H9 (cell line): ENCODE measurements around the gene NCF2. TPM values are rescaled to one million over a fixed set of nuclear protein-coding genes. Genes with fewer than 3 reads are reported as not detected.

ENCODE experiments used
- DNase-seq: peaks from one replicate; pipeline ENCODE4 v3.0.0-alpha.2; 2017
- H2AFZ ChIP-seq: one replicate; pipeline ENCODE4 v1.6.1; 2013; ENCODE audit warnings: mild to moderate bottlenecking, low read length, control low read depth, moderate library complexity
- H2AK5ac ChIP-seq: 2 replicates; pipeline ENCODE4 v1.6.1; 2013; ENCODE audit warnings: low read length, control low read depth, mixed read lengths; ENCODE audit not compliant: insufficient read length
- H2BK120ac ChIP-seq: one replicate; pipeline ENCODE4 v1.6.1; 2013; ENCODE audit warnings: low read depth, mild to moderate bottlenecking, low read length, control low read depth, inconsistent platforms; ENCODE audit not compliant: poor library complexity, severe bottlenecking
- H2BK12ac ChIP-seq: 2 replicates; pipeline ENCODE4 v1.6.1; 2013; ENCODE audit warnings: low read length, control low read depth, mixed read lengths, low read depth; ENCODE audit not compliant: insufficient read length
- H2BK15ac ChIP-seq: 2 replicates; pipeline ENCODE4 v1.6.1; 2013; ENCODE audit warnings: low read depth, low read length, control low read depth
- H2BK20ac ChIP-seq: one replicate; pipeline ENCODE4 v1.6.1; 2013; ENCODE audit warnings: low read depth, mild to moderate bottlenecking, low read length, control low read depth, inconsistent platforms; ENCODE audit not compliant: poor library complexity, severe bottlenecking
- H2BK5ac ChIP-seq: 2 replicates; pipeline ENCODE4 v1.6.1; 2013; ENCODE audit warnings: low read length, control low read depth, mixed read lengths; ENCODE audit not compliant: insufficient read length
- H3K14ac ChIP-seq: 2 replicates; pipeline ENCODE4 v1.6.1; 2013; ENCODE audit warnings: low read length, control low read depth; ENCODE audit not compliant: insufficient read depth
- H3K18ac ChIP-seq: 2 replicates; pipeline ENCODE4 v1.6.1; 2013; ENCODE audit warnings: low read depth, mild to moderate bottlenecking, mixed read lengths, low read length, control low read depth; ENCODE audit not compliant: insufficient read length
- H3K23ac ChIP-seq: 2 replicates; pipeline ENCODE4 v1.6.1; 2013; ENCODE audit warnings: low read length, control low read depth, mixed read lengths, low read depth; ENCODE audit not compliant: insufficient read length
- H3K23me2 ChIP-seq: 2 replicates; pipeline ENCODE4 v1.6.1; 2013; ENCODE audit warnings: low read depth, mild to moderate bottlenecking, mixed read lengths, low read length, control low read depth; ENCODE audit not compliant: insufficient read length, poor library complexity, severe bottlenecking
- H3K27ac ChIP-seq: 2 replicates; pipeline ENCODE4 v1.5.1; 2013; ENCODE audit warnings: low read length, control low read depth, mixed read lengths, low read depth; ENCODE audit not compliant: insufficient read length
- H3K27me3 ChIP-seq: 2 replicates; pipeline ENCODE4 v1.6.1; 2013; ENCODE audit warnings: low read length, control low read depth, inconsistent platforms; ENCODE audit not compliant: insufficient read depth
- H3K4ac ChIP-seq: 2 replicates; pipeline ENCODE4 v1.6.1; 2013; ENCODE audit warnings: low read depth, mild to moderate bottlenecking, control low read depth, inconsistent platforms, low read length, moderate library complexity
- H3K4me1 ChIP-seq: 2 replicates; pipeline ENCODE4 v1.6.1; 2013; ENCODE audit warnings: low read length, control low read depth, inconsistent platforms; ENCODE audit not compliant: insufficient read depth
- H3K4me2 ChIP-seq: 2 replicates; pipeline ENCODE4 v1.6.1; 2013; ENCODE audit warnings: low read length, control low read depth, mixed read lengths; ENCODE audit not compliant: insufficient read length, insufficient read depth
- H3K56ac ChIP-seq: 2 replicates; pipeline ENCODE4 v1.6.1; 2013; ENCODE audit warnings: low read depth, mild to moderate bottlenecking, mixed read lengths, low read length, control low read depth; ENCODE audit not compliant: insufficient read length
- H3K79me1 ChIP-seq: 2 replicates; pipeline ENCODE4 v1.6.1; 2013; ENCODE audit warnings: low read depth, mild to moderate bottlenecking, moderate library complexity, low read length, control low read depth, inconsistent platforms; ENCODE audit not compliant: insufficient read depth, poor library complexity, severe bottlenecking
- H3K79me2 ChIP-seq: 2 replicates; pipeline ENCODE4 v1.6.1; 2013; ENCODE audit warnings: low read length, control low read depth, inconsistent platforms; ENCODE audit not compliant: insufficient read depth
- H3K9ac ChIP-seq: 2 replicates; pipeline ENCODE4 v1.6.1; 2013; ENCODE audit warnings: low read length, control low read depth, mixed read lengths; ENCODE audit not compliant: insufficient read length; ENCODE audit errors: extremely low read depth
- H3K9me3 ChIP-seq: one replicate; pipeline ENCODE4 v1.6.1; 2013; ENCODE audit warnings: low read depth, low read length, inconsistent platforms; ENCODE audit not compliant: control insufficient read depth
- H3T11ph ChIP-seq: one replicate; pipeline ENCODE4 v1.6.1; 2013; ENCODE audit warnings: mild to moderate bottlenecking, low read length, control low read depth, inconsistent platforms
- H4K20me1 ChIP-seq: one replicate; pipeline ENCODE4 v1.6.1; 2013; ENCODE audit not compliant: control insufficient read depth, insufficient read length, insufficient read depth
- H4K5ac ChIP-seq: 2 replicates; pipeline ENCODE4 v1.6.1; 2013; ENCODE audit warnings: low read depth, mild to moderate bottlenecking, mixed read lengths, low read length, control low read depth; ENCODE audit not compliant: insufficient read length
- H4K8ac ChIP-seq: replicated peaks from 2 replicates; pipeline ENCODE4 v1.6.1; 2013; ENCODE audit warnings: low read length, control low read depth, mixed read lengths, low read depth; ENCODE audit not compliant: insufficient read length
- H4K91ac ChIP-seq: 2 replicates; pipeline ENCODE4 v1.6.1; 2013; ENCODE audit warnings: low read depth, mild to moderate bottlenecking, moderate library complexity, mixed read lengths, low read length, control low read depth; ENCODE audit not compliant: insufficient read length
- H3K27ac Mint-ChIP-seq, 3 experiments: 2 replicates in 2 of 3; 3 replicates in 1 of 3; pipeline ENCODE4 v1.8.0; 2020 to 2021; ENCODE audit warnings: mixed read lengths in 3 of 3, mild to moderate bottlenecking in 1 of 3, moderate library complexity in 1 of 3
- H3K27me3 Mint-ChIP-seq: 2 replicates; pipeline ENCODE4 v1.8.0; 2021; ENCODE audit warnings: low read depth, mild to moderate bottlenecking, moderate library complexity, mixed read lengths
- H3K36me3 Mint-ChIP-seq, 3 experiments: 2 replicates in 2 of 3; 3 replicates in 1 of 3; pipeline ENCODE4 v1.8.0; 2020 to 2021; ENCODE audit warnings: low read depth in 3 of 3, mixed read lengths in 3 of 3; ENCODE audit not compliant: insufficient read depth in 1 of 3
- H3K4me1 Mint-ChIP-seq, 2 experiments: 2 replicates each; pipeline ENCODE4 v1.8.0; 2020; ENCODE audit warnings: mixed read lengths in 2 of 2
- H3K4me3 Mint-ChIP-seq, 2 experiments: 2 replicates in 1 of 2; 3 replicates in 1 of 2; pipeline ENCODE4 v1.8.0; 2020 to 2021; ENCODE audit warnings: mild to moderate bottlenecking in 2 of 2, mixed read lengths in 2 of 2, moderate library complexity in 1 of 2
- H3K9me3 Mint-ChIP-seq, 2 experiments: 2 replicates in 1 of 2; 3 replicates in 1 of 2; pipeline ENCODE4 v1.8.0; 2020; ENCODE audit warnings: mild to moderate bottlenecking in 2 of 2, mixed read lengths in 2 of 2, moderate library complexity in 1 of 2
- CTCF ChIP-seq: fragments of 200-600 bp; sonication (generic); conservative IDR thresholded peaks from 3 replicates; pipeline ENCODE4 v1.8.0; 2021; ENCODE audit warnings: antibody characterized with exemption, mild to moderate bottlenecking
- WGBS: extraction: QIAGEN DNeasy Blood & Tissue Kit; methylation state at CpG from one replicate; pipeline ENCODE4 v1.1.7; 2013; ENCODE audit warnings: missing lambda C conversion rate, low lambda C conversion rate, mixed read lengths; ENCODE audit not compliant: insufficient read length; ENCODE audit errors: extremely low coverage; 5-methylcytosine and 5-hydroxymethylcytosine counted together
- total RNA-seq: library from RNA; stranded (reverse); gene quantifications from 2 replicates; pipeline ENCODE4 v1.2.1, GENCODE V29; 2021

NCF2 gene
- total RNA-seq, 1 experiment from 2014 or later, result not detected

DNA sequence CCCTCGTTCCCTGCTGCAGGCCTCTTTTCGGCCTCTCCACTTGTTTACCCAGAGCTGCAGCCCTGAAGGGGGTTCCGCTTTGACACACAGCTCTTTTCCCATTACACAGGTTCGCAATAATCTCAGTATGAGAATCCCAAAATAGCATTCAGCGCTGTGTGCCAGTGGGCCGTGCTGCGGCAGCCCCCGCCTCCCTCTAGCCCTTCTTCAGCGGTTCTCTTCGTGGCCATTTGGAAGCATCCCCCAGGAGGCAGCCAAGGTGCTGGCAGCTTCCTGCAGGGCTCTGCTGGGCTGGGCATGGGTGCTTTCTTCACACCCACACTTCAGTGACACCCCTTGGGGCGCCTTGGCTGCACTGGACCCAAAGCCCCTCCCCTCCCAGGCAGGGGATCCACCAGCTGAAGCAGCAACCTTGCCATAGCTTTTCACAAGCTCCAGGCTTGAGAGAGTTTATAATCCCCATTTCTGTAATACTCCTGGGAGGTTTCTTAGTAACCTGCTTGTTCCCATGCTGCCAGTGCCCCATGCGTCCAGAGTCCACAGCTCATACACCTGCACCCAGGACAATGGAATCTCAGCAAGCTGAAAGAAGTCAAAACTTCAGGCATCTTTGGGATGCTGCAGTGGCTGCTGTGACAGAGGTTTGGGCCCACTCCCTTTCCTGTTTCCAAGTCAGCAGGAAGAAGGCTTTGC lies 8.1 kb downstream of the NCF2 start:
- Histone ChIP-seq H2BK120ac (no peak overlapping the region), H3K27ac (no peak overlapping the region), H4K5ac (no peak overlapping the region), H4K20me1 (no peaks in the 10 kb centered on the region), H3K18ac (no peak overlapping the region), H3K4ac (no peak overlapping the region), H3K79me1 (no peaks in the 10 kb centered on the region), H3K27me3 (no peaks in the 10 kb centered on the region), H3K4me2 (no peak overlapping the region), H2AFZ (no peak overlapping the region), H3K9ac (no peak overlapping the region), H3K4me1 (no peaks in the 10 kb centered on the region; the same call in 1 of the 2 replicates), H3K9me3 (no peaks in the 10 kb centered on the region), H2BK15ac (no peak overlapping the region), H3K79me2 (no peaks in the 10 kb centered on the region), H2AK5ac (no peak overlapping the region), H3K23ac (no peak overlapping the region), H3K56ac (no peak overlapping the region), H4K91ac (no peak overlapping the region), H2BK20ac (no peak overlapping the region), H2BK5ac (no peak overlapping the region), H4K8ac (no peak overlapping the region), H3K23me2 (no peaks in the 10 kb centered on the region), H2BK12ac (no peak overlapping the region), H3T11ph (no peak overlapping the region), H3K14ac (no peak overlapping the region)
- Mint-ChIP-seq H3K4me3 (no peak overlapping the region), H3K9me3 (no peaks in the 10 kb centered on the region; a peak in 1 of 5 replicates), H3K4me1 (peaks cover 14 to 17% of the 10 kb centered on the region in 2 experiments), H3K27ac (no peak overlapping the region), H3K27me3 (no peaks in the 10 kb centered on the region; the same call in 1 of the 2 replicates), H3K36me3 (no peaks in the 10 kb centered on the region)
- no CpG with 5 or more reads among the region's 12 CpGs for WGBS
- no peak for TF ChIP-seq CTCF
- no peak for DNase-seq
